SHP77 treated with DMSO at 0.1 percent for 48 hours (cell line): ENCODE data around the gene LYPD8.

Experiments
- DNase-seq: peaks from one replicate; lab custom pipeline; 2025; lab: John Stamatoyannopoulos, UW

The LYPD8 gene

DNA sequence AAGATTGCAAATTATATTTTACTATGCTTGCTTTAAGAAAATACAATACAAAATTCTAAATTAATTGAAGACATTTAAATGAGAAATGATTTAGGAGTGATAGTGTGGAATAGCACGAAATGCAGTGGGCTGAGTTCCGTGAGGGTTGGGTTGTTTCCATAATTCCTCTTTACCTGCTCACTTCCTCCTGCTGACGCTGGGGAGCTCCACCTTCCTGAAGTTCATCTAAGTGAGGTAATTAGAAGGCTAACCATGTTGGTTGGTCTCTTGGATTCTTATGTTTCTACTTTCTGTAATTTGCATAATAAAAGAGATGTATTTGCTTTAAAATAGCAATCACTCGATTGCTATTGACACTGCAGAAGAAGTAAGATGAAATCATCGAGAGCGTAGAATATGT lies 57.7 kb downstream of the LYPD8 start:
- DNase-seq: no peak

DNA sequence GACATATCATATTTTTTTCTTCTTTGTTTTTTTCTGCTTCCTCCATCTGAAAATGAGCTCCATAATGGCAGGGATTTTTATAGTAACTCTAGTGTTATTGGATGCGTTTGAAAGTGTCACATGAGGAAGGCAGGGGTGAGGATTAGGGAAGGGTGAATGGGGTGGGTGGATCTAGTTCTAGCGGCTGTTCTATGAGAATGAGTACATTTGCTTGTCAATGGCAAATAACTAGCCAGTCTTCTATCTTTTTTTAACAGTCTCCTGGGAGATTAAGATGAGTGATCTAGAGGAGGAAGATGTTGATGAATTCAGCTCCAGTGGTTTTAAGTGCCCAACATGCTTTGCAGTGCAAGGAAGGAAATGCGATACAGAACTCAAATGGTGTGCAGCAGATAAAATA lies 58.8 kb downstream of the LYPD8 start:
- no peak for DNase-seq

DNA sequence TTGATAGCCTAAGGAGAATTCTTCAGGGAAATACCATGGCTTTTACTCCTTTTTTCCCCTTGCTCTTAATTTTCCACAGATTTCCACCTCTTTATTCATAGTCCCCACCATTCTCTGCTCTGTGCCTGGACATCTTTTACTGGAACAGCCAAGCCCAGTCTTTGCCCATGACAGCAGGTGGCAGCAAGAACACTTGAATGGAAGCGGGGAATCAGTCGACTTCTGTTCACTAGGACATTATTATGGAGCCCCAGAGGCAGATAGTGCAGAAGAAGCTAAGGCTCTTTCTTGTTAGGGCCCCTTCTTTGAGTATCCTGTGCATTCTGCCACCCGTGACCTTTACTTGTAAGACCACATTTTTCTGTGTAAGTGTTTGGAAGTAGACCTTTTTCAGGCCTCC lies 59.3 kb downstream of the LYPD8 start:
- no peak for DNase-seq

DNA sequence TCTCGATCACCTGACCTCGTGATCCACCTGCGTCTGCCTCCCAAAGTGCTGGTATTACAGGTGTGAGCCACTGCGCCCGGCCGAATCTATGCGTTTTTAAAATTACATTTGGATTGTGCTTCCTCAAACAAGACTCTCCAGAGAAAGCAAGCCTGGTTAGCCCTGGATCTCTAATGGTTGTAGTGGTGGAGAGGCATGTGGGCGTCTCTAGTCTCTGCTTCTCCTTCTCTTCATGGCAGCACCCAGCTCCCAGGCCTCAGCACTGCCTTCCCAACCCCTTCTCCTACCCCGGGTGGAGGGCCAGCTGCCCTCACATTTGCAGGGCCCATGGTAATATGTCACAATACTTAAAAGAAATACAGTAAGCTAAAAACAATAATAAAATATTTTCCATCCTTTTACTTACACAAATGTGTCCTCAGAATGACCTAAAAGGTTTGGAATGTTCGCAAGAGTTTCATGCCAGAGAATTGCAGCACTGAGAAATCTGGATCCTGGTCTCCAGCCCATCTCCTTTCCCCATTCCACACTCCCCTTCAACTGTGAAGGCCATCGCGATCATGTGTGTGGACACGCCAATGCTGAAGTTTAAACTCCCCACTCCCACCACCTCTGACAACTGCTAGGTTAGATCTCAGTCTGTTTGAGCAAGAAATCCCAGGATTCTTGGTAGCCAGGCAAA lies 60.0 kb downstream of the LYPD8 start:
- DNase-seq: no peak

GRCh38 chr1:248691567-248692155 lies 63.9 kb downstream of the LYPD8 start:
- no peak for DNase-seq
